DMS 273 treated with DMSO at 0.1 percent for 48 hours (cell line): ENCODE results near the gene CCR7.

Source experiments
- DNase-seq: peaks from one replicate; lab custom pipeline; 2025; lab: John Stamatoyannopoulos, UW

CCR7 gene

GRCh38 chr17:40535924-40536294 lies 29.4 kb downstream of the CCR7 start:
- DNase-seq = no peak

DNA sequence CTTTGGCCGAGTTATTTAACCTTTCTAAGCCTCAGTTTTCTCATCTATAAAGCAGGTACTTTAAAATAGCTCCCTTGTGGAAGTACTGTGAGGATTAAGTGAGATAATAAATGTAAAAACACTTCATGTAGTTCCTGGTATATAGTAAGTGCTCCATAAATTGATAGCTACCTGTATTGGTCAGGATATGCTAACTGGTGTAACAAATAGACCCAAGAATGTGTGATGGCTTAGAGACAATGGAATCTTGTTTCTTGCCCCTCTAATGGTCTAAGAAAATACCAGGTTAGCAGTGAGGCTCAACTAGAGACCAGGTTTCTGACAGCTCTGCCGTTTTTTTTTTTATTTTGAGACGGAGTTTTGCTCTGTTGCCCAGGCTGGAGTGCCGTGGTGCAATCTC lies 29.8 kb downstream of the CCR7 start:
- DNase-seq = no peak

- DNase-seq = no peak
These were observed 30.7 kb downstream of the CCR7 start for GRCh38 chr17:40534371-40535189.

- DNase-seq = no peak
These were observed 31.4 kb downstream of the CCR7 start for GRCh38 chr17:40533896-40534295.

GRCh38 chr17:40532520-40533253 lies 32.6 kb downstream of the CCR7 start:
- no peak for DNase-seq

DNA sequence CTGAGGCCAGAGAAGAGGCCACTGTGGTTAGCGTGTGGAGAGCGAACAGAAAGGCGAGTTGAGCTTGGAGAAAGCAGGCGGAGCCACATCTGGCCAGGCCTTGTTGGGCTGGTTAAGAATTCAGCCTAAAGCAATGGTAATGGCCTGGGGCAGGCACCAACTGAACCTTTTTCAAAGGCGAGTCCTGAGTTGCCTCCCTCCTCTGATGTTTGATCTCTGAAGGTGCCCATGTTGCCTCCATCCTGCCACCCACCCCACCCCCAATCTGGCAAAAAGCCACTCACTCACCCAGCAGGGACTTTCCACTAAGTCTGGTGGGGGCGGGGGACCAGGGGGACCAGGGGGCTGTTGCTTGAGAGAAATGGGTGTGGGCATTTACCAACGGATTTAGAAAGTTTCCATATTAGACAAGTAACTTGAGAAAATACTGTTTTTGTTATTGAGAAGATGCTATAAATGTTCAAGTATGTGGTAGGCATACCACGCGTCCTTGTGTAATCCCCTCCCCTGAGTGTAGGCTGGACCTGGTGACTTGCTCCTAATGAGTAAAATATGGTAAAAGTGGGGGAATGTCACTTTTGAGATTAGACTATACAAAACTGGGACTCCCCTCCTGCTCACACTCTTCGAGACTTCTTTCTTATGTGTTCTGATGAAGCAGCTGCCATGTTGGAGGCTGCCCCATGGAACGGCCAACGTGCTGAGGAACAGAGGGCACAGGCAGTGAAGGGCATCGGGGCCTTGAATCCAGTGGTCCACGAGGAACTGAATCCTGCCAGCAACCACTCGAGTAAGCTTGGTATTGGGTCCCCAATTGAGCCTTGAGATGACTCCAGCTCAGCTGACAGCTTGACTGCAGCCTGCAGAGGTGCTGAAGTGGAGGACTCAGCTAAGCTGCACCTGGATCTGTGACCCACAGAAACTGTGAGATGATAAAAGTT lies 34.0 kb downstream of the CCR7 start:
- no peak for DNase-seq

- no peak for DNase-seq
These were observed 34.7 kb downstream of the CCR7 start for GRCh38 chr17:40530531-40530994.

DNA sequence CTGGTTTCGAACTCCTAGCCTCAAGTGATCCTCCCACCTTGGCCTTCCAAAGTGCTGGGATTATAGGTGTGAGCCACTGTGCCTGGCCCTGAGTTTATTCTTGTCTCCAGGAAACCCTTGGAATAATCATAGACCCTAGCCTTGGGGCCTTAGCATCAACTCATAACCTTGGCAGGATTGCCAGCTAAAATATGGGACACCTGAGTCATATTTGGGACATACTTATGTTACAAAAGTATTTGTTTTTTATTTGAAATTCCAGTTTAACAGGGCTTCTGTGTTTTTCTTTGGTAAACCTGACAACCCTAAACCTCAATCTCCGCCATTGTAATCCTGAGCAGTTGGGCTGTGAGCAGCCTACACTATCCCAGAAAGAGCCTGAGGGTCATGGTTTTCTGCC lies 35.3 kb downstream of the CCR7 start:
- no peak for DNase-seq

DNA sequence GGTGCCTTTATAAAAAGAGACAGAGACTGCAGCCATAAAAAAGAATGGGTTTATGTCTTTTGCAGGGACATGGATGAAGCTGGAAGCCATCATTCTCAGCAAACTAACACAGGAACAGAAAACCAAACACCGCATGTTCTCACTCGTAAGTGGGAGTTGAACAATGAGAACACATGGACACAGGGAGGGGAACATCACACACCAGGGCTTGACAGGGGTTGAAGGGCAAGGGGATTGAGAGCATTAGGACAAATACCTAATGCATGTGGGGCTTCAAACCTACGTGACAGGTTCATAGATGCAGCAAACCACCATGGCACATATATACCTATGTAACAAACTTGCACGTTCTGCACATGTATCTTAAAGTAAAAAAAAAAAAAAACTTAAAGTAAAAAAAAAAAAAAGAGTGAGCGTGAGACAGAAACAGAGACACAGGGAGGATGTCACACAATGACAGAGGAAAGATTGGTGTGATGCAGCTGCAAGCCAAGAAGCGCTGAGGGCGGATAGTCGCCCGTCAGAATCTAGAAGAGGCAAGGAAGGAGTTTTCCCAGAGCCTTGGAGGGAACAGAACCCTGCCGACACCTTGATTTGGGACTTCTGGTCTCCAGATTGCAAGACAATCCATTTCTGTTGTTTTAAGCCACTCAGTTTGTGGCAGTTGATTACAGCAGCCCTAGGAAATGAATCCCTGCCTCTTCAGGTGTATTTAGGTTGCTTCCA lies 36.4 kb downstream of the CCR7 start:
- DNase-seq = no peak

DNA sequence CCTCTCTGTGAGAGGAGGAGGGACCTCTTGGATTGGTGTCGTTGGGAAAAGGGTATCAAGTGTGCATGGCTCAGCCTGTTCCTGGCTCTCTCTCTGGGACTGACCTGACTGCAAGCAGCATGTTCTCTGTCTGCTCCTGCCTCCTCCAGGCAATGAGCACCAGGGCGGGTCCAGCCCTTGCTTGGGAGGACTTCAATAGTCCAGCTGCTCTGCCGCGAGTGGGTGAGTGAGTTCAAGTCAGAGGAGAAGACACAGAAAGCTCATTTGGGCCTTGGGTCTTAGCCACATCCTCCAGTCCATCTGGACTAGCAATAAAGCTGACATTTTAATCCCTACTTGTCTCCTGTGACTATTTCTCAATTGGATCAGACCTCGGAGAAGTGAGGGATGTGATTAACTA lies 38.6 kb downstream of the CCR7 start:
- DNase-seq = no peak

GRCh38 chr17:40525294-40525693 lies 40.0 kb downstream of the CCR7 start:
- no peak for DNase-seq

DNA sequence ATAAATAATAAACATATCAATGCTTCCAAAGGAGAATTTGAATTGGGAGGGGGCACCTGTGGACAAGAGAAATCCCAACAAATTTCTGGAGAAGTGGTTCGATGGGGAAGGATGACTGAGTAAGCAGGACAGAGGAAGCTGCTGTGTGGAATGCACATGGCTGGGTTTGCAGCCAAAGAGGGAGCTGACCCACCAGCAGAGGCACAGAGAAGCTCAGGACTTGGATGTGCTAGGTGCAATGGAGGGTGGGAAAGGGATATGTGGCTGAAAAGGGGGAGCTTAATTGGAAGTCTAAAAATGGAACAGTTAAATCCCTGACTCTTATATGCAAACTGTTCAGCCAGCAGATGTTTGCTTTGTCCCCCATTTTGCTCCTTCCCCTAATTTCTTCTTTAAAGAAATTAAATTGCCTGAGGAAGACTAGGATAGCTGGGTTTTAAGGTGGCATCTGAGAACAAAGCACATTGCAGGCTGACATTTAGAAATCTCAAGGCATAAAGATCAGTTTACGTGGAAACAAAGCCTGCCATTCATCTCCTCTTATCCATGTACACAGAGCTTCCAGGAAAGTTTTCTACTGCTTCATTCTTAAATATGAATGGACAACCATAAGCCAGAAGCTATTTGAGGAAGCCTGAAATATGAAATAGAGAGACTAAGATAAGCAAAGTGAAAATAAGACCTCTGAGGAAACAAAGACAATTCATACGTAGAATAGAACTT lies 40.9 kb downstream of the CCR7 start:
- no peak for DNase-seq

DNA sequence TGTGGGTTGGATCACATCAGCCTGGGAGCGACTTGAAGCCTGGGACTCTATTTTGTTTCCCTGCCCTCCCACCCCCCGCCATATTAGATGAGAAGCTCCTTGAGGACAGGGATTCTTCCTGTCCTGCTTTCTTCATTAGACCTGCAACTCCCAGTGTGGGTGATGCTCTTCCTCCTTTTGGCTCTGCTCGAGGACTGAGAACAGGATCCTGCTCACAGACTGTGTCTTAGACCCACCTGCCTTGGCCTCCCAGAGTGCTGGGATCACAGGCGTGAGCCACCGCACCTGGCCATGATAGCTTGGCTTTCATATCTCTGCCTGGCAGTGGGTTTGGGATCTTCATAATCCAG lies 42.3 kb downstream of the CCR7 start:
- no peak for DNase-seq

GRCh38 chr17:40522250-40522960 lies 42.9 kb downstream of the CCR7 start:
- no peak for DNase-seq

DNA sequence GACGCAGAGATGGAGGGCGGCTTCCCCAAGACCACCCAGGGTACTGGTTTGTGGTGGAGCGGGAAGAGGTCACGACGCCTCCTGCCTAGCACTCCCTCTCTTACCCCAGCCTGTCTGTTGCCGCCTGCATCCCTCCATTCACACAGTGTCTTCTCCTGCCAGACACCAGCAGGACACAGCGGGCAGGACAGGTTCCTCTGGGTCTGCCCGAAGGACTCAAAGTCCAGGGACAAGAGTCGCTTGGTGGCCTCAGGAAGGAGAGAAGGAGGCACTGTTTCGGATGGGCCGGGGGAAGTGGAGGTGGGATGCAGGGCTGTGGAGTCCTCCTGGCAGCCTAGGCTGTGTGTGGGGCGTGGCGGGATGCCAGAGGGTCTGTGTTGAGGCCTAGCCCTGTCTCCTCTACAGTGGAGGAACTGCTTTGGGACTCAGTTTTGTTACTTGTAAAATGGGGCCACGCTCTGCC lies 44.2 kb downstream of the CCR7 start:
- no peak for DNase-seq

GRCh38 chr17:40519089-40519775 lies 46.0 kb downstream of the CCR7 start:
- no peak for DNase-seq

DNA sequence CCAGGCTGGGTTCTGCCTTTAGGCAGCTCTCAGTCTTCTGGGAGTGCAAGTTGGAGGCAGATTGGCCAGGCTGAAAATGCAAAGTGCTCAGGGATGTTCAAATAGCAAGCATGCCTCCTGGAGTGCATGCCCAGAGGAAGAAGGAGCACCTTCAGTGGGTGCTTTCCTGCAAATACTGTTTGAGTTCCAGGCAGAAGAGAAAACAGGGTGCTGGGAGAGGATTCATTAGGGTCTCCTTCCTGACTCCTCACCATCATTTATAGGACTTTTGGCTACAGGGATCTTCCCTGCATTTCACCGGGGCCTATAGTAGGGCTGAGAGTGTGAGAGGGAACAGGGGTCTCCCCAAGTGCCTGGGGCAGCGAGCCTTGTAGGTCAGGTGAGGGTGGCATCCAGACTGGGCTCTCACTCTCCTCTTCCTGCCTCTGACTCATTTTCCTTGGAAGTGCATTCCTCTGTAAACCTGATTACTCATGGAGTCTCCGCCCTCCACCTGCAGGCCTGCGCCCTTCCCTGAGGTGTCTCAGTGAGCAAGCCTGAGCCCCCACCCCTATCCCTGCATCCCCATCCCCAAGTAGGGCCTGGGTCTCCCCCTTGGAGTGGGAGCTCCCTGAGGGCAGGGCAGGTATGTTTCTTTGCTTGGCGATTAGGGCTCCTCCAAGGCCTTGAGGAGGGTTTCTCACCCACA lies 46.7 kb downstream of the CCR7 start:
- no peak for DNase-seq

GRCh38 chr17:40517981-40518380 lies 47.3 kb downstream of the CCR7 start:
- no peak for DNase-seq

DNA sequence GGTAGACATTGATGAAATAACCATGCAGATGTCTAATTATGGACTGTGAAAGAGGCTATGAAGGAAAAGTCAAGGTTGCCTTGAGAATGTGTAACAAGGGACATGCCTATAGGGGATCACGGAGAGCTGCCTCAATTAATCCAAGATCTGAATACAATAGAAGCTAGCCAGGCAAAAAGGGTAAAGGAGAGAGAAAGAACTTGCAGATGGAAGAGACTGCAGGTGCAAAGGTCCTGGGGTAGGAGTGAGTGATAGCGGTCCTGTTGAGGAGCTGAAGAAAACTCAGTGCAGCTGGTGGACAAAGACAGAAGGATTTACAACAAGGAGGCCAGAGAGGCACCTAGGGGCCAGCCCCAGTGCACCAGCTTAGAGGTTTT lies 48.0 kb downstream of the CCR7 start:
- no peak for DNase-seq
